Prostate gland (tissue), 2 donors: ENCODE measurements around the gene TOP1.

Experiments used
- POLR2A ChIP-seq: fragments of 450-650 bp; IDR thresholded peaks from one replicate; pipeline ENCODE4 v1.6.1; 2016; ENCODE audit warnings: antibody characterized with exemption, mild to moderate bottlenecking
- TF ChIP-seq, protein P1 (sequence below), 4 experiments: fragments of 200-600 bp in 2 of 4; fragments of 450-650 bp in 2 of 4; sonication (generic) in 2 of 4; IDR thresholded peaks; 1 replicate in 3 of 4; 2 replicates in 1 of 4; pipeline ENCODE4 v1.5.1; 2016 to 2019; ENCODE audit warnings: antibody characterized with exemption in 4 of 4, mild to moderate bottlenecking in 2 of 4, moderate library complexity in 2 of 4

DNA sequence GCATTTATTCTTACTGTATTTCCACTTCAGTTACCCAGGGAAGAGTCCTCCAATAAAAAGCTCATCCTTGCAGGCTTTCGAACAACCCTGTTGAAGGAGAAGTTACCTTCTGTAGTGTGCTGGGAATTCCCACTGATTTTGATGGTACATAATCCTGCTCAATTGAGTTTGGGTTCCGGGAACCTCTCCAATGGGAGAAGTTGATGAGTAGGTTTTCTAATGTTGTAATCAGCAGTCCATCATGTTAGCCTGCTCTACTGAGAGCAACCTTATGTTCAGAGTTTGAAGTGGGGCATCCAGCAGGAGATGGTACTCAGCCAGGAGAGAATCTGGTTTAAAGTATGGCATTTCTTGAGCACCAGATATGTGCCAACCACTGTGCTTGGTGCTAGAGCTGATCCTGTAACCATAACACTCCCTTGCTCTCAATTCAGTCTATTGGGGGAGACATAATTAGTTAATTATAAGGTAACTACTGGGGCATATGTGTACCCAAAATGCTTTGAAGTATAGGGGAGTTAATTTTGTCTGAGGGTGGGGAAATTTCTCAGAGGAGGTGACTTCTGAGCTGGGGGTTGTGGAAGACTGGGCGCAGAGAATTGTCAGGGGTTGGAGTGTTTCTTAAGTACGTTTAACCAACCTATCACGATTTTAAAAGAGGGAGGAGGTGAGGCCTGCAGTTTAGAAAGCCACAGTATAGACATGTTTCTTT lies 2.1 kb downstream of the TOP1 start:
- no peak for TF ChIP-seq POLR2A
- TF ChIP-seq, protein P1, sequence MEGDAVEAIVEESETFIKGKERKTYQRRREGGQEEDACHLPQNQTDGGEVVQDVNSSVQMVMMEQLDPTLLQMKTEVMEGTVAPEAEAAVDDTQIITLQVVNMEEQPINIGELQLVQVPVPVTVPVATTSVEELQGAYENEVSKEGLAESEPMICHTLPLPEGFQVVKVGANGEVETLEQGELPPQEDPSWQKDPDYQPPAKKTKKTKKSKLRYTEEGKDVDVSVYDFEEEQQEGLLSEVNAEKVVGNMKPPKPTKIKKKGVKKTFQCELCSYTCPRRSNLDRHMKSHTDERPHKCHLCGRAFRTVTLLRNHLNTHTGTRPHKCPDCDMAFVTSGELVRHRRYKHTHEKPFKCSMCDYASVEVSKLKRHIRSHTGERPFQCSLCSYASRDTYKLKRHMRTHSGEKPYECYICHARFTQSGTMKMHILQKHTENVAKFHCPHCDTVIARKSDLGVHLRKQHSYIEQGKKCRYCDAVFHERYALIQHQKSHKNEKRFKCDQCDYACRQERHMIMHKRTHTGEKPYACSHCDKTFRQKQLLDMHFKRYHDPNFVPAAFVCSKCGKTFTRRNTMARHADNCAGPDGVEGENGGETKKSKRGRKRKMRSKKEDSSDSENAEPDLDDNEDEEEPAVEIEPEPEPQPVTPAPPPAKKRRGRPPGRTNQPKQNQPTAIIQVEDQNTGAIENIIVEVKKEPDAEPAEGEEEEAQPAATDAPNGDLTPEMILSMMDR (IDR thresholded peaks at IDR 0.05) = no peak
